DMS53 (cell line): ENCODE results near the gene KRTAP4-1.
"Not testable (repeated sequence)": the region's sequence is repeated elsewhere in the genome, so short reads cannot be mapped to it uniquely, and the experiment has no call there.

Source experiments
- DNase-seq: peaks from one replicate; lab custom pipeline; 2025; lab: John Stamatoyannopoulos, UW

Gene KRTAP4-1

DNA sequence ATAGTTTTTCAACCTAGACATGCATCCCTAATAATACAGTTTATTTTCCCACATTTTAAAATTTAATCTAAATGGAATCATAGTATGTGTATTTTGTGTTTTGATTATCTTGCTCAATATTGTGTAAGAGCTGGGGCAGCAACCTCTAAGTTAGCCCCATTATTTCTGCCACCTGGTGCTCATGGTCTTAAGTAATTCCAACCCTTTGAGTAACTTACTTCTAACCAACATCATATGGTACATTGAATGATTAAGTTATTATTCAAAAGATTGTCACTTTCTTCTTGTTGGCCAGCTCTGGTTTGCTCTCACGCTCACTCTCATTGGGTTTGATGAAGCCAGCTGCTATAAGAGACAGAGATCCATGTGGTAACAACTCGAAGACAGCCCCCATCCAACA, 12.8 kb downstream of the KRTAP4-1 start:
- no peak for DNase-seq

GRCh38 chr17:41168121-41168520, 16.6 kb downstream of the KRTAP4-1 start, which contains the start of gene KRTAP4-3:
TSS of gene KRTAP4-3 (minus strand) at chr17:41168221. CDS start at chr17:41168172, 49 bp downstream.
- DNase-seq: no peak

GRCh38 chr17:41167561-41167960, 17.1 kb downstream of the KRTAP4-1 start:
- peak; percentile 46 for DNase-seq

DNA sequence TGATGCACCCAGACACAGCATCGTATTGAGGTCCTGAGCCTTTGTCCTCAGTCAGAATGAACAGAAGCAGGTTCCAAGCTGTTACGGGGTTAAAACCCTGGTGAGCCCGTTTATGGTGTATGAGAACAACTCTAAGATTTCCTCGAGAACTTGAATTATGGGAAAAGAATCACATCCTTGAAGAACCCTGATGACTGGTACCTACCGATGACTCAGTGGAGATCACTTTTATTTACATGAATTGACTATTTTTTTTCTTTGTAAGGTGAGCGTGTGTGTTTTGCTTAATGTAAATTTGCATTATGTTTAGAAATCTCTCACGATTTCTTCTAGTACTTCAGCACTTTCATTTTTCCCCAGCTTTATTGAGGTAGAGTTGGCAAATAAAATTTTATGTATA, 20.9 kb downstream of the KRTAP4-1 start:
- DNase-seq: no peak

DNA sequence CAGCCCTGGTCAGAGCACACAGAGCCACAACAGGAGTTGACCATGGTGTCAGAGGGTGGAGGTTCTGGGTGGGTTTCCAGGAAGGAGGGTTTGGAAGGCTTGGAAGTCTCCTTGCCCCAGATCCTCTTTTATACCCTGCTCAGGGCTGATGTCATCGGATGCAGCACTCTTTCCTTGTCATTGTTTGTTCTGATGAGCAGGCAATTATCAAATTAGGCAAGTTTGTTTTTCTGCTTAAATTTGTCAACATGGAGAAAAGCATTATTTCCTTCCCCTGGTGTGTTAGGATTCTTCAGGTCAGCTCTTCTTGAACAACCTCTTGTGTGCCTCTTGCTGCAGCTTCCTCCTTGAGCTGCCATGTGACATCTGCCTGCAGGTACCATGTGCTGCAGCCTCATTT, 24.1 kb downstream of the KRTAP4-1 start, which contains the start of gene KRTAP4-4:
KRTAP4-4 (minus strand) TSS at position 101 of the 400 bp plus-strand sequence; CDS start at position 44, 57 bp downstream.
- DNase-seq: no peak

DNA sequence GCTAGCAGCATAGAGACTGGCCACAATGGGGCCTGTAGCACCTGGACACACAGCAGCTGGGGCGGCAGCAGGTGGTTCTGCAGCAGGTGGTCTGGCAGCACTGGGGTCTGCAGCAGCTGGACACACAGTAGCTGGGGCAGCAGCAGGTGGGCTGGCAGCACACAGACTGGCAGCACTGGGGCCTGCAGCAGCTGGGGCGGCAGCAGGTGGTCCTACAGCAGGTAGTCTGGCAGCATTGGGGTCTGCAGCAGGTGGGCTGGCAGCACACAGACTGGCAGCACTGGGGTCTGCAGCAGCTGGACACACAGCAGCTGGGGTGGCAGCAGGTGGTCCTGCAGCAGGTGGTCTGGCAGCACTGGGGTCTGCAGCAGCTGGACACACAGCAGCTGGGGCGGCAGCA, 24.5 kb downstream of the KRTAP4-1 start:
- DNase-seq: not testable (repeated sequence)

- DNase-seq: no peak
These were observed 30.9 kb downstream of the KRTAP4-1 start for GRCh38 chr17:41153856-41154255.

- no peak for DNase-seq
These were observed 33.2 kb downstream of the KRTAP4-1 start for GRCh38 chr17:41151525-41151924.

- no peak for DNase-seq
These were observed 34.7 kb downstream of the KRTAP4-1 start for GRCh38 chr17:41150026-41150425.

DNA sequence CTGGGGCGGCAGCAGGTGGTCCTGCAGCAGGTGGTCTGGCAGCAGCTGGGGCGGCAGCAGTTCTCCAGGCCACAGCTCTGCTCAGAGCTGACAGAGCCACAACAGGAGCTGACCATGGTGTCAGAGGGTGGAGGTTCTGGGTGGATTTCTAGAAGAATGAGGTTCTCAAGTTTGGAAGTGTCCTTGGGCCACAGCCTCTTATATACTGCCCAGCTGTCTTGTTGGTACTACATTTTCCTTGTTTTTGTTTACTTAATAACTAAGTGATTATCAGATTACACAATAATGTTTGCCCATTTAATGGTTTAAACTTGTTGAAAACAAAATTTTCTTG, 35.1 kb downstream of the KRTAP4-1 start, which contains the start of gene KRTAP4-5:
KRTAP4-5 (minus strand) TSS at position 174 of the 334 bp plus-strand sequence; CDS start at position 116, 58 bp downstream.
- no peak for DNase-seq

DNA sequence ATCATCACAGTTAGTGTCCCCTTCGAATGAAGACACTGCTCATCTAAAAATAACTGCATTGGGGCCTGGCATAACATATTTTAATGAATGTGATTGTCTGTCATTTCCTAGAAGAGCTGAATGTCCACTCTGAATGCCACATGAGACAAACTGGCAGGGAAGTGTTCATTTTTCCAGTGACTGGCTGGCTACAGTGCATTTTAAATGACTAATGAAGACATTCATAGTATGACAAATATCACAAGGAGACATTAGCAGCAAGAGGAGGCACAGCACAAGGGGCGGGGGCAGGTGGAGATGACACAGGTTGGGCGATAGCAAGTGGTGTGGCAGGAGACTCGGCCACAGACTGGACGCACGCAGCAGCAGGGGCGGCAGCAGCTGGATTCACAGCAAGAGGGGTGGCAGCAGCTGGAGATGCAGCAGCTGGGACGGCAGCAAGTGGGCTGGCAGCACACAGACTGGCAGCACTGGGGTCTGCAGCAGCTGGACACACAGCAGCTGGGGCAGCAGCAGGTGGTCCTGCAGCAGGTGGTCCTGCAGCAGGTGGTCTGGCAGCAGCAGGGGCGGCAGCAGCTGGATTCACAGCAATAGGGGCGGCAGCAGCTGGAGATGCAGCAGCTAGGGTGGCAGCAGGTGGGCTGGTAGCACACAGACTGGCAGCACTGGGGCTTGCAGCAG, 35.6 kb downstream of the KRTAP4-1 start:
- DNase-seq: not testable (repeated sequence)

- no peak for DNase-seq
These were observed 37.0 kb downstream of the KRTAP4-1 start for GRCh38 chr17:41147531-41148204.

DNA sequence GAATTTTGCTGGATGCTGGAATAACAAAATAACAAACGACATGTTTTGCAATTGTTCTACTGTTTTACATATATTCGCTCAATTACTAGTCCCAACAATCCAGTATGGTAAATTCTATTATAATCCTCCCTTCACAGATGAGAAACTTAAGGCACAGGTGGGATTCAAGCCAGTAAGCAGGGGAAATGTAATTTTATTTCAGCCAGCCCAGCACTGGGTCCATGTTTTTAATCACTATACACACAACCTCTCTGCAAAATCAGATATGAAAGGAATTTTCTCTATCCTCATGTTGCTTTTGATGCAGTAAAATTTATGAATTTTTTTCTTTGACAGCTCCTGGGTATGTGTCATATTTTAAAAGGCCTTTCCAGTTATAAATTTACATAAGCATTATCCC, 39.5 kb downstream of the KRTAP4-1 start:
- no peak for DNase-seq

GRCh38 chr17:41144846-41145245, 39.9 kb downstream of the KRTAP4-1 start:
- DNase-seq: no peak

DNA sequence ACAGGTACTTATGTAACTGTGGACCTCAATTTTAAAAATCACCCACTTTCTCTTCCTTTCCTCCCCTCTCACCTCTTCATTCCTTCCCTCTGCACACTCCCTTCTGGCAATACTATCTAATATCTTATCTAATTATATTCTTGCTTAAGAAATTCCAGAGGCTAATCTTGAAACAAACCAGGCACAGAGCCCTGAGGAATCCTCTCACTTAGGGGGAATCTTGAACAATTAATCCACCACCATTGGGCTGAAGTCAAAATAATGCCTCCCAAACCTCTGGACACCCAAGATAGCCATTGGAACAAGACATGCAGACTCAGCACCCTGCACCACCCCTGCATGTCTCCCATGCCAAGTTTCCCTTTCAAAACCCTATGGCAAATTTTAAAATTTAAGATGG, 43.4 kb downstream of the KRTAP4-1 start:
- DNase-seq: no peak

GRCh38 chr17:41140360-41141131, 44.2 kb downstream of the KRTAP4-1 start, which contains the start of gene KRTAP4-6:
TSS of gene KRTAP4-6 (minus strand) at chr17:41140544. CDS start at chr17:41140487, 57 bp downstream.
- DNase-seq: peak; percentile 20

- DNase-seq: not testable (repeated sequence)
These were observed 44.8 kb downstream of the KRTAP4-1 start for GRCh38 chr17:41139865-41140264.
